Measurements from ENCODE around the gene AP5B1. TPM values are rescaled to one million over a fixed set of nuclear protein-coding genes. Genes with fewer than 3 reads are reported as not detected.

AP5B1 gene
- total RNA-seq, 1 experiment from 2014 or later = 19.5 TPM

GRCh38 chr11:65779919-65780769 is 632 bp downstream of the AP5B1 start (continued):
- no peak for TF ChIP-seq CBX3 (IDR thresholded peaks at IDR 0.05; ENCODE audit: low read depth)
- no peak for TF ChIP-seq JUND (IDR thresholded peaks at IDR 0.05)
- TF ChIP-seq CEBPB (IDR thresholded peaks at IDR 0.05; ENCODE audit: low read depth) = no peak
- no peak for TF ChIP-seq FOSL1 (IDR thresholded peaks at IDR 0.05; ENCODE audit: low read depth)
- TF ChIP-seq SIN3A (IDR thresholded peaks at IDR 0.05; ENCODE audit: low read depth) = no peak
- no peak for TF ChIP-seq EZH2phosphoT487 (IDR thresholded peaks at IDR 0.05; ENCODE audit: borderline replicate concordance)
- no peak for TF ChIP-seq SRF (IDR thresholded peaks at IDR 0.05; ENCODE audit: low read depth)

- POLR2A ChIA-PET = interaction anchor here (1.2 to 2.1 kb wide), 4 partner anchors 9 to 80 kb away, joined by 3 to 7 read pairs (median 4); partner anchors contain the start of gene RNASEH2C
- Histone ChIP-seq H3K4me2 (ENCODE audit: low read length) (peak overlapping the region; percentile 95), H3K79me2 (ENCODE audit: insufficient read depth, low read length) (peaks cover 42% of the 10 kb centered on the region), H3K9ac (ENCODE audit: low read length) (peak overlapping the region; percentile 96), H2AFZ (ENCODE audit: low read depth, low read length, poor library complexity, severe bottlenecking) (no peak overlapping the region), H3K9me2 (ENCODE audit: insufficient read depth) (no peaks in the 10 kb centered on the region), H3K4me3 (replicated peaks in 1 of 2; ENCODE audit: low read depth in 1 of 2, low read length in 2 of 2) (peak overlapping the region; percentile 88 to 91), H3K27me3 (ENCODE audit: insufficient read depth, low read length) (no peaks in the 10 kb centered on the region), H3K27ac (ENCODE audit: low read depth, low read length) (peak overlapping the region; percentile 98), H4K20me1 (ENCODE audit: insufficient read depth) (peaks cover 3% of the 10 kb centered on the region; the same call in 1 of the 2 replicates), H3K9me3 (ENCODE audit: control insufficient read depth in 1 of 2, insufficient read depth in 1 of 2, low read depth in 1 of 2, low read length in 2 of 2) (no peaks in the 10 kb centered on the region), H3K36me3 (ENCODE audit: control insufficient read depth in 1 of 2, insufficient read depth in 2 of 2, low read length in 2 of 2) (peaks cover 14 to 30% of the 10 kb centered on the region in 2 experiments; a peak in 3 of 4 replicates), H3K4me1 (ENCODE audit: control insufficient read depth in 1 of 2, insufficient read depth in 2 of 2, low read length in 2 of 2) (peaks cover 12 to 37% of the 10 kb centered on the region in 2 experiments; a peak in 3 of 4 replicates)
- no peak for ATAC-seq
- no TSS peak for BruUV-seq (replicated peaks)
- no peak for DNase-seq (ENCODE audit: low read depth, low spot score)
- CTCF ChIA-PET = interaction anchor here (0.6 to 3.3 kb wide), 32 partner anchors 9 to 220 kb away, joined by 3 to 73 read pairs (median 5); partner anchors contain the start of genes KAT5, MUS81 and RNASEH2C
- RAD21 ChIA-PET (ENCODE audit: low non-redundant PET in 1 of 2, low total read pairs in 2 of 2, uncharacterized antibody in 2 of 2, unreplicated experiment in 2 of 2) = interaction anchor here (0.5 to 1.5 kb wide), 4 partner anchors 38 to 242 kb away, joined by 3 to 11 read pairs (median 6); partner anchors contain the start of gene KAT5 (in 1 of the 2)
- TF ChIP-seq ELF1 (IDR thresholded peaks at IDR 0.05; ENCODE audit: borderline replicate concordance, low read depth) (no peak), EGR1 (IDR thresholded peaks at IDR 0.05; ENCODE audit: low read depth) (no peak), JUND (IDR thresholded peaks at IDR 0.05) (no peak), CBX3 (IDR thresholded peaks at IDR 0.05; ENCODE audit: low read depth) (no peak), POLR2A (IDR thresholded peaks at IDR 0.05; ENCODE audit: borderline replicate concordance, extremely low read depth, insufficient read depth, insufficient read length) (no peak), EZH2phosphoT487 (IDR thresholded peaks at IDR 0.05; ENCODE audit: borderline replicate concordance) (no peak), SP1 (IDR thresholded peaks at IDR 0.05; ENCODE audit: low read depth) (no peak), SRF (IDR thresholded peaks at IDR 0.05; ENCODE audit: low read depth) (no peak), RAD21 (IDR thresholded peaks at IDR 0.05; ENCODE audit: low read depth) (no peak)
- intact Hi-C loops (cut with micrococcal nuclease) = no loop called here
Observed at GRCh38 chr11:65779669-65779918, 1.2 kb downstream of the AP5B1 start.

All from HCT116 (cell line).